NCI-H1436 treated with DMSO at 0.1 percent for 48 hours (cell line): ENCODE results near the gene ARHGAP1.

Experiments used
- DNase-seq: peaks from one replicate; lab custom pipeline; 2025; lab: John Stamatoyannopoulos, UW

ARHGAP1 gene

DNA sequence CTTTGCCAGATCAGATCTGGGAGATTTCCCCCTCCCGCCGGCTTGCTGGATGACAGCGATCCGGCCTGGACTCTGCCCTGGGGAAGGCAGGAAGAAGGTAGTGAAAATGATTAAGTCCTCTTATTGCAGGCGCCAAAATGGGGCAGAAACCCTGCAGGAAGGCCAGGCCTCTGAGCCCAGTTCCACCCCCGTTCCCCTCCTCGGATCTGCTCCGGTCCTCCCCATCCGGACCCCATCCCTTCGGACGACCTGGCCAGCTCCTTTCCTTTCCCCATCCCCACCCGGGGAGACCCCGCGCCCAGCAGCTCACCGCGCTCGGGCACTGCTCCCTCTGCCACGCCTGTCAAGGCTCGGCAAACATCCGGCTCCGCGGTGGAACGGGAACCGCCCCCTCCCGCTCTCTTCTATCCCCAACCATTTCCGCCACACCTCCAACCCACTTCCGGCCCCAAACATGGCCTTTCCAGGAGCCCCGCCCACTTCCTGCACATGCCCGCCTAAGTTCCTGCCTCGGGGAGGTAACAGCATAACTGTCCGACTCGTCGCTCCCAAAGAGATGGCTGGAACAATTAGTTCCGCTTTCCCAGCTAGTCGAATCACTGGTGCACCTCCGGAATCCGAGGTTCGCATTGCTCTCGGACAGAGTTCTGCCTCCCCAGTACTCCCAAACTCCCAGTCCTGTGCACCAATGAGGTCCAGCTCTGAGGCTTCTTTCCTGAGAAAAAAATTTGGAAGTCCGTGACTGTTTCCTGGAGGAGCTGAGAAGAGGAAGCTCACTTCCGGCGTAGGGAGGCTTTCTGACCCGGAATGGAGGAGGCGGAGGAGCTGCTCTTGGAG is at the start of gene ARHGAP1, which contains the start of gene ZNF408:
ARHGAP1 (minus strand) TSS at position 379 of the 837 bp plus-strand sequence. CDS start 4,512 bp downstream, outside the sequence.
ZNF408 (plus strand) TSS at position 791 of the 837 bp plus-strand sequence; CDS start at position 808, 17 bp downstream.
- DNase-seq: peak; percentile 79

DNA sequence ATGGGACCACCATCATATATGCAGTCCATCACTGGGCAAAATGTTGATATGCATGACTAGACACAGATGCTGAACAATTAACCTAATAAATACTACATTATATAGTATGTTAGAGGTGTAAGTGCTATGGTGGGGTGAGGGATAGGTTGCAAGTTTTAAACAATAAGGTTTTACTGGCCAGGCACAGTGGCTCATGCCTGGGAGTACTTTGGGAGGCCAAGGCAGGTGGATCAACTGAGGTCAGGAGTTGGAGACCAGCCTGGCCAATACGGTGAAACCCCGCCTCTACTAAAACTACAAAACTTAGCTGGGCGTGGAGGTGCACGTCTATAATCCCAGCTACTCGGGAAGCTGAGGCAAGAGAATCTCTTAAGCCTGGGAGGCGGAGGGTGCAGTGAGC is 46.7 kb upstream of the ARHGAP1 start:
- DNase-seq: no peak

DNA sequence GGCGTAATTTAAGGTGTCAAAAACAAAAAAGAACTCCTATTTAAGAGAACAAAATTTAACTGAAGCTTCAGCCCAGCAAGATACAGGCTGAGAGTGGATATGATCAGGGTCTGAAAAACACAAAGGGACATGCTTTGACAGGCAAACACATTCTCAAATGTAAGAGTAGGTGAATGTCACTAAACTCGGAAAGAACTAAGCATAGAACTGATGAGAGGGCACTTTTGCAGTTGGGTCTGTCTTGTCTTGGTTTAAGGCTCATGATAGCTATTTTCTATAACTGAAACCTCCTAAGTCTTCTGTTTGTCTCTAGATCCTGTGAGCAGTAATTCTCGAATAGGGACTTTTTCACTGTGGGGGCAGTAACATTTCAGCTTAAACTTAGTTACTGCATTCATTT is 45.6 kb upstream of the ARHGAP1 start:
- no peak for DNase-seq

DNA sequence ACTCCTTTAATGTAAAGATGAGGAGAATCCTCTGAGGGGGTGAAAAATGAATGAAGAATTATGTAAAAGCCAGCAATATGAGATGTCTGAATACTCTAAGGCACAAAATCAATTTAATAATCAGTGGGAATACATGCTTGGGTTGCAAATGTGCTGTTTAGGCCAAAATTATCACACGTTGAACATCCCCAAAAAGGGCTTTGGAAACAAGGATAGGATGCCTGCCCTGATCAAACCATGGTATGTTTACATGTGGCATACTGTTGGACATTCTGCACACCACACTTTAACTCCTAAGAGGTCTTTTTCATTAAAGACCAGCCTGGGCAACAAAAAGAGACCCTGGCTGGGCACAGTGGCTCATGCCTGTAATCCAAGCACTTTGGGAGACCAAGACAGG is 44.9 kb upstream of the ARHGAP1 start:
- DNase-seq: no peak

DNA sequence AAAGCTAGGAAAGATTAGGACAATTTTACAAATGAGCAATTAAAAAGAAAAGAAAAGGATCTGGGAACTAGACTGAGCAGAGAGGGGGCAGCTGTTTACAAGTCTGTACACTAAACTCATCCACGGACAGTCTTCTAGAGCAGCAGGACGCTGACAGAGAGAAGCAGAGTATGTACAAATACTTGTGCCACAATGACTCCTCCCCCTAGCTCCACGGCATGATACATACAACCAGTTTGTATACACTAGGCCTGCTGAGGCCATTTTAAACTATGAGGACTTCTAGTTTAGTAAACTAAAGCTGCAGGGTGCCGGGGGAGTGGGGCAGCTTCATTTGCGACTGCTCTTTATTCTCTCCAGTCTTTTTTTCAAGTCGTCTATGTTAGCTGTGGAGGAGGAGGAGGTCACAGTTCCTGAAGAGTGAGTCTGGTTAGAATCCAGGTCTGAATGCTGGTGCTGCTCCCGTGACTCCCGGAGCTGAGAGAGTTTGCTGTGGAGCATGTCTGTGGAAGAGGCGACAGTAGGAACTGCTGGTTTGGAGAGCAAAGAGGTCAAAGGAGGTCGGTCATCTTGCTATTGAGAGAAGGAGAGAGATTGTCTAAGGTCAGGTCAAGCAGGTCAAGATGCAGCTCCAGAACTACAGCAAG is 43.4 kb upstream of the ARHGAP1 start:
- no peak for DNase-seq

DNA sequence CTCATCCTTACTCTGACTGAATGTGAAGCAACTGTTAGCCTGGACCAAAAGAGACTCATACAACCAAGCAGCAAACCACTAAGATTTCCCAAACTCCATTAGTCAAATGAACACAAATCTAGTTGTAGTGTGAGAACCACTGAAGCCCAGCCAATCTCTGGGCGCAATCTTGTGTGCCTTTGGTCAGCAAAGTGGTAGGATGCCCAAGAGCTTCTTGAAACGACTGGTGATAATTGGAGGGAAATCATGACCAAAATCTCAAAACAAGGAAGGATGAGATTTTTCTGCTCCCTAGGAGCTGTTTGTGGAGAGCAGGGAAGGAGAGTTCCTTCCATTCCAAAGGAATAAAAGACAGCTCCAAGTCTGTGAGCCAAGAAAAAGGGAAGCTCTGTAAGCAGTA is 42.6 kb upstream of the ARHGAP1 start:
- DNase-seq: no peak

DNA sequence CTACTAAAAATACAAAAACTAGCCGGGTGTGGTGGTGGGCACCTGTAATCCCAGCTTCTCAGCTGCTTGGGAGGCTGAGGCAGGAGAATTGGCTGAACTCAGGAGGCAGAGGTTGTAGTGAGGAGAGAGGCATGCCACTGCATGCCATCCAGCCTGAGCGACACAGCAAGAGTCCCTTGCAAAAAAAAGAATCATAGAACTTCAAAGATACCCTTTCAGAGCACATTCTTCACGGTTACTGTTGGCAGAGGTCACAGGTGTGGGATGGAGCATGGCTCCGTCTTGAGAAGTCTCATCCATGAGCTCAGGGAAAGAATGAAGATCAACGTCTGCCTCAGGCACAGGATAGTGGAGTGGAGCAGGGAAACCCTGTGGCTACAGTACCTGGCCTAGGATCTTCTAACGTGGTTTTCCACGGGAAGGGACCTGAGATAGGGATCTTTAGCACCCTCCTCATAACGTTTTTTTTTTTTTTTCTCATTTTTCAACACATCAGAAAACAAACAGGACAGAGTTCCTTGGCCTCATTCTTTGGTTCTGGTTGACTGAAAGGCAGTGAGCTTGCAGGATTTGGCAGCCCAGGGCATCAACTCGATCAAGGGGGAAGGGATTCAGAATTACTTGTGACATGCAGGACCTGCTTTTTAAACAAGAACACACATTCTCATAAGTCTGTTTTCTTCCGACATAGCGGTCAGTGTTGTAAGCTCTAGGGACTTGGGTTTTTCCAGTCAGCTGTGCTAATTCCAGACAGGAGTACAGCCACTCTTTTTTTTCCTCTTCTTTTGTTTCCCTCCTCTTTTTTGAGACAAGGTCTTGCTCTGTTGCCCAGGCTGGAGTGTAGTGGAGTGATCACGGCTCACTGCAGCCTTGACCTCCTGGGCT is 41.4 kb upstream of the ARHGAP1 start:
- no peak for DNase-seq

DNA sequence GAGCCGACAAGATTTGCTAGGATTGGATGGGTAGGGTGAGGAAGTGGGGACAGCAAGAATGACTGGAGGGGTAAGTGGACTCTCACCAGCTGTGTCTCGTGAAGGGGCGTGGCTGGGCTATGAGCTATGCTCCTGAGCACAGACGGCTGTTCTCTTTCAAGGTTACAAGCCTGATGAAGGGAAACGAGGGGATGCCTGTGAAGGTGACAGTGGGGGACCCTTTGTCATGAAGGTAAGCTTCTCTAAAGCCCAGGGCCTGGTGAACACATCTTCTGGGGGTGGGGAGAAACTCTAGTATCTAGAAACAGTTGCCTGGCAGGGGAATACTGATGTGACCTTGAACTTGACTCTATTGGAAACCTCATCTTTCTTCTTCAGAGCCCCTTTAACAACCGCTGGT is 38.5 kb upstream of the ARHGAP1 start:
- no peak for DNase-seq

DNA sequence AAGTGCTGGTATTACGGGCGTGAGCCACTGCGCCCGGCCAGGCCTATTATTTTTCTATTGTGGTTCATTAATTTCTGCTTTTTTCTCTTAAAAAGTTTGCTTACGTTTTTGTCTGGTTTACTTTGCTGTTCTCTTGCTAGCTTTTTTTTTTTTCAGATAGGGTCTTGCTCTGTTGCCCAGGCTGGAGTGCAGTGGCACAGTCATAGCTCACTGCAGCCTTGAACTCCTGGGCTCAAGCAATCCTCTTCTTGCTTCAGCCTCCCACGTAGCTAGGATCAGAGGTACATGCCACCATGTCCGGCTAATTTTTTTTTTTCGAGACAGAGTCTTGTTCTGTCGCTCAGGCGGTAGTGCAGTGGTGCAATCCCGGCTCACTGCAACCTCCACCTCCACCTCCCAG is 37.3 kb upstream of the ARHGAP1 start:
- DNase-seq: no peak

DNA sequence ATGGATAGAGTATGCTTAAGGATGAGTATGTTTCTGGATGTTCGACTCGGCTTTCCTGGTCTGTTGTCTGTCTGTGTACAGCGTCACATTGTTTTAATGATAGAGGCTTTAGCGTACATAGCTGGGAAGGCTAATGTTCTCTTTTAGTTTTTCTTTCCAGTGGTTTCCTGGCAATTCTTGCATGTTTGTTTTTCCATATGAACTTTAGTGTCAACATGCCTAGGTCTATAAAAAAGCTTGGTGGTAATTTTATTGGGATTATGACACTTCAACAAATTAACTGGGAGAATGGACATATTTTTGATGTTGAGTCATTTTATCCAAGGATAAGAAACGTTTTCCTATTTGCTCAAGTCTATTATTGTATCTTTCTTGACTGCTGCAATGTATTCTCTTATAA is 36.2 kb upstream of the ARHGAP1 start:
- no peak for DNase-seq

DNA sequence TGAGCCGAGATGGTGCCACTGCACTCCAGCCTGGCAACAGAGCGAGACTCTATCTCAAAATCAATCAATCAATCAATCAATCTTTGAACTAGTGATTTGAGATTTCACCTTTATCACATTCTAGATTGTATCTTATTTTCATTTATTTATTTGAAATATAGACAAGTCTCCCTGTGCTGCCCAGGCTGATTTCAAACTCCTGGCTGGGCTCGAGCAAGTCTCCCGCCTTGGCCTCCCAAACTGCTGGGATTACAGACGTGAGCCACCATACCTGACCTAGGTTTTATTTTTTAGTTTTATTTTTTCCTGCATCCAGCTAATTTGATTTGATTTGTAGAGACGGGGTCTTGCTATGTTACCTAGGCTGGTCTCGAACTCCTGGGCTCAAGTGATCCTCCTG is 35.7 kb upstream of the ARHGAP1 start:
- no peak for DNase-seq

DNA sequence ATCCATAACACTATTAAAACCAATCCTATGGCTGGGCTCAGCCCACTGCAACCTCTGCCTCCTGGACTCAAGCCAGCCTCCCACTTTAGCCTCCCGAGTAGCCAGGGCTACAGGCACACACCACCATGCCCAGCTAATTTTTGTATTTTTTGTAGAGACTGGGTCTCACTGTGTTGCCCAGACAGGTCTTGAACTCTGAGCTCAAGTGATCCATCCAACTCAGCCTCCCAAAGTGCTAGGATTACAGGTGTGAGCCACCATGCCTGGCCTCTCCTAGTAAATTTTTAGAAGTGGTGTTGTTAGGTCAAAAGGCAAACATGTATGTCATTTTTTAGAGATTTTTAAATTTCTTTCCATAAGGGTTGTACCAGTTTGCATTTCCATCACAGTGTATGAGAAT is 32.8 kb upstream of the ARHGAP1 start:
- no peak for DNase-seq

DNA sequence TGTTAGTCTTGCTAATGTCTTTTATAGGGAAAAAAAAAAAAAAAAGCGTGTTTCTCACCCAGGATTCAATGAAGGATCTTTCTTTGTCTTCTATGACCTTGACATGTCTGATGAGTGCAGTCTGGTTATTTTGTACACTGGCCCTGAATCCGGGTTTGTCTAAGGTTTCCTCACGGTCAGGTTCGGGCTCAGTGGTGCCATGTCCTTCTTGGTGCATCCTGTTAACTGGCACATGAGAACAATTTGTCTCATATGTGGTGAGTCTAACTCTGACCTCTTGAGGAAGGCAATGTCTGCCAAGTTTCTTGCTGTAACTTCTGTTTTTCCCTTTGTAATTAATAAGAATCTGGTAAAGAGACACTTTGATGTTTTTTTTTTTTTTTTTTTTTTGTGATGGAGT is 31.1 kb upstream of the ARHGAP1 start:
- DNase-seq: no peak

DNA sequence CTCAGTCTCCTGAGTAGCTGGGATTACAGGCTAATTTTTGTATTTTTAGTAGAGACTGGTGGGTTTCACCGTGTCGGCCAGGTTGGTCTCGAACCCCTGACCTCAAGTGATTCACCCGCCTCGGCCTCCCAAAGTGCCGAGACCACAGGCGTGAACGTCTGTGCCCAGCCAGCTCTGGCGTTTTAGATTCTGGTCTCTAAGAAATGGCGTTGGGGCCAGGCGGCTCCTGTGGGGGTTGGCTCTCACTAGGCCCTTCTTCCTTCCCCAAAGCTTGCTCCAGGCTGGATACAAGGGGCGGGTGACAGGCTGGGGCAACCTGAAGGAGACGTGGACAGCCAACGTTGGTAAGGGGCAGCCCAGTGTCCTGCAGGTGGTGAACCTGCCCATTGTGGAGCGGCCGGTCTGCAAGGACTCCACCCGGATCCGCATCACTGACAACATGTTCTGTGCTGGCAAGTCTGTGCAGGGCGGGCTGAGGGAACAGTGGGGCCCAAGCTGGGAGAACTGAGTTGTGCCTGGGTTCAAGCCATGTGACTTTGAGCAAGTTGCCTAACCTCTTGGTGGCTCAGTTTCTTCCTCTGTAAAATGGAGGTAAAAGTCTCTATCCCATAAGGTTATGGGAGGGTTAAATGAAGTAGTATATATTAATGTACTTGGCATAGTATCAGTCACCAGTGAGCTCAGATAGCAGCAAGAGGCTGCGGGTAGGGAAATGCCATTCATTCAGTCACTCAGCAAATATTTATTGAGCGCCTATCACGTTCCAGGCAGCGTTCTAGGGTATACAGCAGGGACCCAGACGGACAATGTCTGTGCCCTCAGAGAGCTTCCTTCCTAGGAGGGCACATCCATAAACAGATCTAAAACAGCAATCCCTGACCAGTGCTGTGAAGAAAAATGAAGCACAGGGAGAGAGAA is 28.9 kb upstream of the ARHGAP1 start:
- no peak for DNase-seq

DNA sequence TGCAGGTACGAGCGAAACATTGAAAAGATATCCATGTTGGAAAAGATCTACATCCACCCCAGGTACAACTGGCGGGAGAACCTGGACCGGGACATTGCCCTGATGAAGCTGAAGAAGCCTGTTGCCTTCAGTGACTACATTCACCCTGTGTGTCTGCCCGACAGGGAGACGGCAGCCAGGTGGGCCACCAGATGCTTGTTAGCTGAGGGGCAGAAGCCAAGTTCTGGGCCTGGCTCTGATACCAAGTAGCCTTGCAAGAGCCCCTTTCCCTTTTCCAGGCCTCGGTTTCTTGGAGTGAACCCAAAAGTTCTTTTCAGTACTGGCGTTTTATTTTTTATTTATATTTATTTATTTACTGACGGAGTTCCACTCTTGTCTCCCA is 28.2 kb upstream of the ARHGAP1 start:
- DNase-seq: no peak

DNA sequence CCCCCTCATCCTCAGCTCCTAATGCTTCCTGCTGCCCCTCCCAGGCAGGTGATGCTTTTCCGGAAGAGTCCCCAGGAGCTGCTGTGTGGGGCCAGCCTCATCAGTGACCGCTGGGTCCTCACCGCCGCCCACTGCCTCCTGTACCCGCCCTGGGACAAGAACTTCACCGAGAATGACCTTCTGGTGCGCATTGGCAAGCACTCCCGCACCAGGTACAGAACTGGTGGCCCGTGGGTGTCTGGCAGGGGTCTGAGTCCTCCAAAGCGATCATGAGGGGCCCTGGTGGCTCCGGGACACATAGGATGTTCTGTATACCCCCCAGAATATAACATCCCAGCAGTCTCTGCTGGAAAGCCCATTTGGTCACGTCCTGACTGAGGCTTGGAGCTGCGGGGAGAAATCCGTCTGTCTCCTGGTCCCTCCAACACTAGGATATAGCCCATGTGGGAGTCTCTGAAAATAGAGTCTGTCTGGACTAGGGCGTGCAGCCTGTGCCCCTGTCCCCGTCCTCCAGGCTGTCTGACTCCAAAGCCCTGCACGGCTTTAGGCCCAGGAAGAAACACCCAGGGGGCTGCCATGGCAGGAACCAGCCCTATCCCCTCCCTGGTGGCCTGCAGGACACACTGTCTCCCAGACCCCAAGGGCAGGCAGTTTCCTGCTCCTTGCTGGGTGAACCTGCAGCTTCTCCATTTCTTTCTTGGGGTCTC is 27.7 kb upstream of the ARHGAP1 start:
- DNase-seq: no peak

DNA sequence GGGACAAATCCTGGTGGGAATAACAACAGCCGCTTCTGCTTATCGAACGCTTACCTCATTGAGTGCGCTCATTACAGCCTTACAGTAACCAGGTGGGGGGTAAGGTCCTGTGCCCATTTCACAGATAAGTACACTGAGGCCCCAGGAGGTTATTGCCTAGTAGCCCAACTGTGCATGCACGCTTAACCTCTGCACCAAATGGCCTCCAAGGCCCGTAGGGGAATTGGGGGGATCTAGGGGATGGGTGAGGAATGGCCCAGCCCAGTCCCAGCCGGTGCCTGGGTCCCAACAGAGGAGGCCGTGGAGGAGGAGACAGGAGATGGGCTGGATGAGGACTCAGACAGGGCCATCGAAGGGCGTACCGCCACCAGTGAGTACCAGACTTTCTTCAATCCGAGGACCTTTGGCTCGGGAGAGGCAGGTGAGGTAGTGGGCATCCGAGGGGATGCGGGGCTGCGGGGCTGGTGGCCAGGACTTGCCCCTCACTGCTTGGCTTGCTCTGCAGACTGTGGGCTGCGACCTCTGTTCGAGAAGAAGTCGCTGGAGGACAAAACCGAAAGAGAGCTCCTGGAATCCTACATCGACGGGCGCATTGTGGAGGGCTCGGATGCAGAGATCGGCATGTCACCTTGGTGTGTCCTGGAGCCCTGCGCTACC is 25.9 kb upstream of the ARHGAP1 start:
- DNase-seq: no peak

DNA sequence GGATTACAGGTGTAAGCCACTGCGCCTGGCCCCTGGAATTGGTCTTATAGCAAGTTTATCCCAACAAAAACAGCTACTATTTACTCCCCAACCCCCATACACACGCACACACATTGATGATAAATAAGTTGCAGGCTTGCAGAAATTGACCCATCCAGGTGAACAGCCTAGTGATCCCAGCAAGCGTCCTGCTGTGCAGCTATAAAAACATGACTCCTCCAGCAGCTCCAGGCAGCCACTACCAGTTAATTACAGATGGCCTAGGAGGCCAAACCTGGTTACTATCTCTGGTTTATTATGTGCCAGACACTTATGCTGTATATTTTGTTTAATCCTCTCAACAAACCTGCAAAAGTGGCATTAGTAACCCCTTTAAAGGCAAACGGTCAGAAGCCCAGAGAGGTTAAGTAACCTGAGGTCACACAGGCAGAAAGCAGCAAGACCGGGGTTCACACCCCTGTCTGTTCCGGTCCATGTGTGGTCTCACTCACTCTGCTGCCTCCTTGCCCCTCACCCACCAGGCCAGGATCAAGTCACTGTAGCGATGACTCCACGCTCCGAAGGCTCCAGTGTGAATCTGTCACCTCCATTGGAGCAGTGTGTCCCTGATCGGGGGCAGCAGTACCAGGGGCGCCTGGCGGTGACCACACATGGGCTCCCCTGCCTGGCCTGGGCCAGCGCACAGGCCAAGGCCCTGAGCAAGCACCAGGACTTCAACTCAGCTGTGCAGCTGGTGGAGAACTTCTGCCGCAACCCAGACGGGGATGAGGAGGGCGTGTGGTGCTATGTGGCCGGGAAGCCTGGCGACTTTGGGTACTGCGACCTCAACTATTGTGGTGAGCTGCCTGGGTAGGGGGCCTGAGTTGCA is 25.2 kb upstream of the ARHGAP1 start:
- no peak for DNase-seq

DNA sequence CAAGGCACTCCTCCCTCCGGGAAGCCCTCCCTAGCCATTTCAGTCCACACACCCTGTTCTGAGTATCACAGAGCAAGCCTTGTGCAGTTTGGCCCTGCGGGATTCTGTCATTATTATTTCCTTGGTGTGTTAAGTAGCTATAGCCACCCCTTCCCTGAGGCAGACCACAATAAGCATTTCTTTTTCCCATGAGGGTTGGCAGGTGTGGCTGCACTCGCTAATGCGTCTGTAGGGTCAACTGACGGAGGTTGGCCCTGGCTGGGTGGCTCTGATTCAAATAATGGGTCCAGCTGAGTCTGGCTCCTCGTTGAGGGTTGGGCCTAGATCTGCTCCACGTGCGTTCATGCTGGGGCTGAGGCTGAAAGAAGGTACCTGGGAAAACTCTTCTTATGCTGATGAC is 23.7 kb upstream of the ARHGAP1 start:
- no peak for DNase-seq
